Measurements from ENCODE around the gene KLK12. TPM values are rescaled to one million over a fixed set of nuclear protein-coding genes. Genes with fewer than 3 reads are reported as not detected.

Gene KLK12
- total and polyA plus RNA-seq, 2 donors (not counting 1 experiment from before 2014, with no cell fraction given): not detected

GRCh38 chr19:51047031-51047335 is 12.2 kb upstream of the KLK12 start:
- no peak overlapping the region for H3K9ac ChIP-seq (ENCODE audit: insufficient read depth, low read length)
- DNase-seq (ENCODE audit: low read depth in 2 of 2): no peak
- no peaks in the 10 kb centered on the region for H3K36me3 ChIP-seq (ENCODE audit: control insufficient read depth, insufficient read depth, low read length)
- no peak overlapping the region for H2AFZ ChIP-seq (ENCODE audit: low read length)
- no peaks in the 10 kb centered on the region for H3K9me3 ChIP-seq (ENCODE audit: control insufficient read depth, insufficient read depth, low read depth, low read length)
- H3K4me1 ChIP-seq (ENCODE audit: control insufficient read depth, extremely low read depth, insufficient read depth, low read length): no peaks in the 10 kb centered on the region
- H3K4me3 ChIP-seq (replicated peaks in 1 of 4; ENCODE audit: control extremely low read depth in 1 of 4, insufficient read depth in 1 of 4, low read depth in 3 of 4, low read length in 4 of 4): no peak overlapping the region
- H3K4me2 ChIP-seq (ENCODE audit: extremely low read depth, insufficient read depth, low read length): no peak overlapping the region
- H3K79me2 ChIP-seq (ENCODE audit: control insufficient read depth, insufficient read depth, low read length): no peaks in the 10 kb centered on the region
- no peaks in the 10 kb centered on the region for H4K20me1 ChIP-seq (ENCODE audit: control insufficient read depth, extremely low read depth, insufficient read depth, low read length)
- no peak overlapping the region for H3K27ac ChIP-seq (ENCODE audit: insufficient read depth, low read length)
- TF ChIP-seq EZH2 (IDR thresholded peaks at IDR 0.05; ENCODE audit: low read length, missing control alignments): no peak
- TF ChIP-seq, protein P1, sequence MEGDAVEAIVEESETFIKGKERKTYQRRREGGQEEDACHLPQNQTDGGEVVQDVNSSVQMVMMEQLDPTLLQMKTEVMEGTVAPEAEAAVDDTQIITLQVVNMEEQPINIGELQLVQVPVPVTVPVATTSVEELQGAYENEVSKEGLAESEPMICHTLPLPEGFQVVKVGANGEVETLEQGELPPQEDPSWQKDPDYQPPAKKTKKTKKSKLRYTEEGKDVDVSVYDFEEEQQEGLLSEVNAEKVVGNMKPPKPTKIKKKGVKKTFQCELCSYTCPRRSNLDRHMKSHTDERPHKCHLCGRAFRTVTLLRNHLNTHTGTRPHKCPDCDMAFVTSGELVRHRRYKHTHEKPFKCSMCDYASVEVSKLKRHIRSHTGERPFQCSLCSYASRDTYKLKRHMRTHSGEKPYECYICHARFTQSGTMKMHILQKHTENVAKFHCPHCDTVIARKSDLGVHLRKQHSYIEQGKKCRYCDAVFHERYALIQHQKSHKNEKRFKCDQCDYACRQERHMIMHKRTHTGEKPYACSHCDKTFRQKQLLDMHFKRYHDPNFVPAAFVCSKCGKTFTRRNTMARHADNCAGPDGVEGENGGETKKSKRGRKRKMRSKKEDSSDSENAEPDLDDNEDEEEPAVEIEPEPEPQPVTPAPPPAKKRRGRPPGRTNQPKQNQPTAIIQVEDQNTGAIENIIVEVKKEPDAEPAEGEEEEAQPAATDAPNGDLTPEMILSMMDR (conservative IDR thresholded peaks at IDR 0.05 in 1 of 2, IDR thresholded peaks at IDR 0.05 in 1 of 2; ENCODE audit: low read depth in 1 of 2, low read length in 2 of 2): no peak
- no peaks in the 10 kb centered on the region for H3K27me3 ChIP-seq (ENCODE audit: control insufficient read depth, insufficient read depth, low read length)

DNA sequence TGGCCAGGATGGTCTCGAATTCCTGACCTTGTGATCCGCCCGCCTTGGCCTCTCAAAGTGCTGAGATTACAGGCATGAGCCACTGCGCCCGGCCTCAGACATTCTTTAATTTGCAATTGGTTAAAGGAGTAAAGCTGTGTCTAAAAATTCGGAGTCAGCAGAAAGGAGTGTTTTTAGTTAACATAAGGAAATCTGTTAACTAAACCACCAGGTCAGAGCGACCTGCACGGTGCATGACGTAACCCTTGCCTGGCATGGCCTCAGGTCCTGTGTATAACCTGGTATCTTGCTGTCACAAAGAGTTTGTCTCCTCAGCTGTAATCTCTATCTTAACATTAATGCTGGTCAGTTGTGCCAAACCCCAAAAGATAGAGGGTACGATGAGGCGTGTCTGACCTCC is 9.5 kb upstream of the KLK12 start:
- DNase-seq (ENCODE audit: low read depth in 2 of 2): no peak
- Histone ChIP-seq H3K4me2 (ENCODE audit: extremely low read depth, insufficient read depth, low read length) (no peak overlapping the region), H3K27me3 (ENCODE audit: control insufficient read depth, insufficient read depth, low read length) (no peaks in the 10 kb centered on the region), H3K4me1 (ENCODE audit: control insufficient read depth, extremely low read depth, insufficient read depth, low read length) (no peaks in the 10 kb centered on the region), H4K20me1 (ENCODE audit: control insufficient read depth, extremely low read depth, insufficient read depth, low read length) (no peaks in the 10 kb centered on the region), H2AFZ (ENCODE audit: low read length) (no peak overlapping the region), H3K9me3 (ENCODE audit: control insufficient read depth, insufficient read depth, low read depth, low read length) (no peaks in the 10 kb centered on the region), H3K9ac (ENCODE audit: insufficient read depth, low read length) (no peak overlapping the region), H3K36me3 (ENCODE audit: control insufficient read depth, insufficient read depth, low read length) (no peaks in the 10 kb centered on the region), H3K4me3 (replicated peaks in 1 of 4; ENCODE audit: control extremely low read depth in 1 of 4, insufficient read depth in 1 of 4, low read depth in 3 of 4, low read length in 4 of 4) (no peak overlapping the region), H3K79me2 (ENCODE audit: control insufficient read depth, insufficient read depth, low read length) (no peaks in the 10 kb centered on the region), H3K27ac (ENCODE audit: insufficient read depth, low read length) (no peak overlapping the region)
- TF ChIP-seq, protein P1 (conservative IDR thresholded peaks at IDR 0.05 in 1 of 2, IDR thresholded peaks at IDR 0.05 in 1 of 2; ENCODE audit: low read depth in 1 of 2, low read length in 2 of 2): no peak
- TF ChIP-seq EZH2 (IDR thresholded peaks at IDR 0.05; ENCODE audit: low read length, missing control alignments): no peak

DNA sequence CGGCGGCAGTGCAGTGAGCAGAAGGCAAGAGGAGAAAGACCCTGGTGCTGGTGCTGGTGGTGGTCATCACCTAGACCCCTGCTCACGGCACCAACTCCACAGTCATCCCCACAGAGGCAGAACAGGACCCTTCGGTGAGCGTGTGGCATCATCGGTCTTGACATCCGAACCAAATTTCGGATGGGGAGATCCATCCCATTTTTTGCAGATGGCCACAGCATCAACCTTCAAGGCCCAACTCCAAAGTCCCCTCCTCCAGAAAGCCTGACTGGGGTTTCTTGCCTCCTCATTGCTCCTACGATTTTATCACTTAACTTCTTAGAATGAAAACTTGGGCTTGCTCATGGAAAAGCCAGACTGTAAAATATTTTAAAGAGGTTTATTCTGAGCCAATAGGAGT is 8.7 kb upstream of the KLK12 start:
- Histone ChIP-seq H3K9ac (ENCODE audit: insufficient read depth, low read length) (no peak overlapping the region), H3K4me2 (ENCODE audit: extremely low read depth, insufficient read depth, low read length) (no peak overlapping the region), H4K20me1 (ENCODE audit: control insufficient read depth, extremely low read depth, insufficient read depth, low read length) (no peaks in the 10 kb centered on the region), H3K4me1 (ENCODE audit: control insufficient read depth, extremely low read depth, insufficient read depth, low read length) (no peaks in the 10 kb centered on the region), H3K79me2 (ENCODE audit: control insufficient read depth, insufficient read depth, low read length) (no peaks in the 10 kb centered on the region), H3K4me3 (replicated peaks in 1 of 4; ENCODE audit: control extremely low read depth in 1 of 4, insufficient read depth in 1 of 4, low read depth in 3 of 4, low read length in 4 of 4) (no peak overlapping the region), H2AFZ (ENCODE audit: low read length) (no peak overlapping the region), H3K27ac (ENCODE audit: insufficient read depth, low read length) (no peak overlapping the region), H3K36me3 (ENCODE audit: control insufficient read depth, insufficient read depth, low read length) (no peaks in the 10 kb centered on the region), H3K27me3 (ENCODE audit: control insufficient read depth, insufficient read depth, low read length) (no peaks in the 10 kb centered on the region), H3K9me3 (ENCODE audit: control insufficient read depth, insufficient read depth, low read depth, low read length) (no peaks in the 10 kb centered on the region)
- no peak for DNase-seq (ENCODE audit: low read depth in 2 of 2)
- TF ChIP-seq, protein P1 (conservative IDR thresholded peaks at IDR 0.05 in 1 of 2, IDR thresholded peaks at IDR 0.05 in 1 of 2; ENCODE audit: low read depth in 1 of 2, low read length in 2 of 2): no peak
- no peak for TF ChIP-seq EZH2 (IDR thresholded peaks at IDR 0.05; ENCODE audit: low read length, missing control alignments)

Measured in fibroblast of lung (primary cell).